HepG2 (cell line): ENCODE measurements around the gene PTGES. TPM values are rescaled to one million over a fixed set of nuclear protein-coding genes. Genes with fewer than 3 reads are reported as not detected.

Experiments
- ATAC-seq: fragments of 200-7000 bp; cut with Tn5 transposase; 3 replicates; pipeline ENCODE4 v1.9.1; 2020; ENCODE audit warnings: mild to moderate bottlenecking, moderate library complexity
- BruUV-seq: library from RNA; stranded (reverse); fragments of 400-500 nt; replicated peaks from 2 replicates; lab custom pipeline; 2021; lab: Mats Ljungman, UMichigan
- CTCF ChIA-PET: fragments of 300-600 bp; formaldehyde crosslinking; extraction: SDS; loops from one replicate; lab custom pipeline; 2021; ENCODE audit warnings: low total read pairs, inconsistent platforms, low intra/inter-chr PET ratio; lab: Yijun Ruan, JAX
- POLR2A ChIA-PET: fragments of 350-600 bp; sonication (Branson Sonifier 250); formaldehyde crosslinking; loops from one replicate; lab custom pipeline; 2020; ENCODE audit warnings: antibody characterized with exemption, inconsistent platforms; lab: Yijun Ruan, JAX
- DNase-seq: peaks from one replicate; pipeline ENCODE4 v3.0.0-alpha.2; 2015; ENCODE audit warnings: low spot score
- FAIRE-seq: peaks from 3 replicates; lab custom pipeline; 2011; peaks lifted over from hg19 to GRCh38; lab: Jason Lieb, UNC
- H2AFZ ChIP-seq: one replicate; pipeline ENCODE4 v1.6.1; 2011; ENCODE audit warnings: low read length, inconsistent platforms
- H3K27ac ChIP-seq: fragments of 300-600 bp; 3 replicates; pipeline ENCODE4 v1.8.0; 2011; ENCODE audit warnings: mixed run types, mild to moderate bottlenecking, mixed read lengths, low read length, inconsistent platforms; ENCODE audit not compliant: insufficient read depth; ENCODE audit errors: extremely low read length
- H3K27me3 ChIP-seq, 2 experiments: fragments of 200-600 bp in 1 of 2; 2 replicates in 1 of 2; 3 replicates in 1 of 2; pipeline versions ENCODE4 v1.6.0 to v1.8.0; 2011; ENCODE audit warnings: low read length in 2 of 2, mild to moderate bottlenecking in 2 of 2, moderate library complexity in 2 of 2, inconsistent platforms in 1 of 2; ENCODE audit not compliant: insufficient read depth in 2 of 2, control insufficient read depth in 1 of 2
- H3K36me3 ChIP-seq, 2 experiments: fragments of 200-600 bp in 1 of 2; replicated peaks in 1 of 2; 2 replicates in 1 of 2; 3 replicates in 1 of 2; pipeline versions ENCODE4 v1.5.1 to v1.8.0; 2011; ENCODE audit warnings: low read length in 2 of 2, inconsistent platforms in 1 of 2; ENCODE audit not compliant: insufficient read depth in 2 of 2, control insufficient read depth in 1 of 2
- H3K4me1 ChIP-seq: 2 replicates; pipeline ENCODE4 v1.5.1; 2012; ENCODE audit warnings: low read length, inconsistent platforms; ENCODE audit not compliant: insufficient read depth
- H3K4me2 ChIP-seq: 2 replicates; pipeline ENCODE4 v1.6.0; 2011; ENCODE audit warnings: low read depth, low read length, inconsistent platforms
- H3K4me3 ChIP-seq, 3 experiments: fragments of 200-600 bp in 1 of 3; sonication (generic), shearing (Covaris generic) in 1 of 3; replicated peaks in 1 of 3; 2 replicates each; pipeline ENCODE4 v1.5.1; 2011 to 2016; ENCODE audit warnings: low read length in 3 of 3, inconsistent platforms in 2 of 3, low read depth in 2 of 3, mild to moderate bottlenecking in 2 of 3, control low read depth in 1 of 3, mixed read lengths in 1 of 3; ENCODE audit not compliant: insufficient read depth in 1 of 3
- H3K79me2 ChIP-seq: one replicate; pipeline ENCODE4 v1.6.1; 2011; ENCODE audit warnings: low read length, inconsistent platforms; ENCODE audit not compliant: insufficient read depth
- H3K9ac ChIP-seq: 2 replicates; pipeline ENCODE4 v1.6.0; 2011; ENCODE audit warnings: mild to moderate bottlenecking, low read depth, low read length, inconsistent platforms; ENCODE audit not compliant: insufficient read depth
- H3K9me3 ChIP-seq: 2 replicates; pipeline ENCODE4 v1.5.1; 2012; ENCODE audit warnings: mild to moderate bottlenecking, low read length
- H4K20me1 ChIP-seq: 2 replicates; pipeline ENCODE4 v1.6.0; 2011; ENCODE audit warnings: inconsistent platforms, mild to moderate bottlenecking, low read length, moderate library complexity; ENCODE audit not compliant: insufficient read depth
- BHLHE40 ChIP-seq: IDR thresholded peaks from 2 replicates; pipeline ENCODE4 v1.6.1; 2011; ENCODE audit warnings: low read length, improper control_type of control experiment
- FIP1L1 ChIP-seq: fragments of 200-400 bp; formaldehyde crosslinking; IDR thresholded peaks from 2 replicates; pipeline ENCODE4 v1.6.1; 2018; ENCODE audit warnings: low read depth, mild to moderate bottlenecking, low read length, moderate library complexity, borderline replicate concordance; ENCODE audit not compliant: insufficient read depth
- HBP1 ChIP-seq: IDR thresholded peaks from 2 replicates; pipeline ENCODE4 v1.6.1; 2016; ENCODE audit warnings: low read depth, control low read depth
- MYPOP ChIP-seq: sonication (generic); formaldehyde crosslinking; IDR thresholded peaks from 2 replicates; pipeline ENCODE4 v1.8.1; 2023; ENCODE audit warnings: mild to moderate bottlenecking, moderate library complexity, missing genetic modification reagents
- NCOA5 ChIP-seq: sonication (generic); formaldehyde crosslinking; IDR thresholded peaks from 2 replicates; pipeline ENCODE4 v1.4.0; 2020; ENCODE audit warnings: missing genetic modification reagents
- NR2C2 ChIP-seq: sonication (generic); formaldehyde crosslinking; IDR thresholded peaks from 2 replicates; pipeline ENCODE4 v1.4.0; 2020; ENCODE audit warnings: missing genetic modification reagents, mild to moderate bottlenecking, moderate library complexity, borderline replicate concordance
- NR2F6 ChIP-seq, 2 experiments: IDR thresholded peaks; 2 replicates each; pipeline ENCODE4 v1.6.1; 2016; ENCODE audit warnings: antibody characterized with exemption in 1 of 2, mild to moderate bottlenecking in 1 of 2
- RXRA ChIP-seq: sonication (generic); formaldehyde crosslinking; IDR thresholded peaks from 2 replicates; pipeline ENCODE4 v1.5.1; 2020; ENCODE audit warnings: missing genetic modification reagents
- TFAP4 ChIP-seq: sonication (generic); IDR thresholded peaks from 2 replicates; pipeline ENCODE4 v1.6.1; 2016; ENCODE audit warnings: low read depth, borderline replicate concordance
- ZBTB10 ChIP-seq: sonication (generic); formaldehyde crosslinking; IDR thresholded peaks from 2 replicates; pipeline ENCODE4 v1.4.0; 2020; ENCODE audit warnings: missing genetic modification reagents, borderline replicate concordance
- ZNF414 ChIP-seq: sonication (generic); formaldehyde crosslinking; IDR thresholded peaks from 2 replicates; pipeline ENCODE4 v1.5.0; 2020; ENCODE audit warnings: missing genetic modification reagents
- ZNF841 ChIP-seq: sonication (generic); formaldehyde crosslinking; IDR thresholded peaks from 2 replicates; pipeline ENCODE4 v1.8.1; 2023; ENCODE audit warnings: missing genetic modification reagents, borderline replicate concordance
- WGBS: methylation state at CpG from one replicate; pipeline ENCODE4 v1.1.6; 2017; ENCODE audit warnings: low lambda C conversion rate; 5-methylcytosine and 5-hydroxymethylcytosine counted together
- in situ Hi-C: cut with HindIII; loops from 2 replicates; pipeline ENCODE4 v1.10.0; 2017; ENCODE audit warnings: low pct_unique_long_range_greater_than_20kb; ENCODE audit not compliant: extremely low pct_ligation_motif_present
- intact Hi-C: fragments of 100-400 bp; cut with micrococcal nuclease; formaldehyde crosslinking; loops from one replicate; pipeline ENCODE4 v1.10.0; 2022; ENCODE audit not compliant: unreplicated experiment
- polyA plus RNA-seq, 8 experiments: library from polyadenylated mRNA; depleted of rRNA in 3 of 8; stranded (reverse) in 7 of 8; unstranded in 1 of 8; fragments of >200 nt; fragmentation: Illumina TruSeq in 4 of 8; extraction: Trizol in 4 of 8; gene quantifications; 2 replicates each; pipeline versions ENCODE4 v1.2.1 to v1.2.3, GENCODE V29; 2011 to 2016; ENCODE audit warnings: low read depth in 4 of 8, missing spikeins in 1 of 8, mixed read lengths in 1 of 8; ENCODE audit not compliant: insufficient read depth in 1 of 8
- total RNA-seq, 5 experiments: library from RNA; depleted of rRNA; stranded (reverse); fragments of >200 nt; fragmentation: Illumina TruSeq; extraction: Trizol; gene quantifications; 2 replicates each; pipeline ENCODE4 v1.2.3, GENCODE V29; 2016; ENCODE audit warnings: low read depth in 1 of 5

PTGES gene
- total and polyA plus RNA-seq, 2 of the 13 experiments (the other 11 are each of a cell fraction or from before 2014, with no cell fraction given) = 0.07 TPM; not detected in 1

GRCh38 chr9:129774791-129775447 lies 22.1 kb upstream of the PTGES start (continued):
- TF ChIP-seq ZNF414 (CRISPR knock-in tag) = no peak
- TF ChIP-seq TFAP4 = no peak
- no peak for TF ChIP-seq ZNF841 (CRISPR knock-in tag)

- Histone ChIP-seq H3K27ac (no peak overlapping the region), H2AFZ (no peak overlapping the region), H3K9me3 (no peaks in the 10 kb centered on the region), H3K4me1 (peaks cover 25% of the 10 kb centered on the region), H3K9ac (no peak overlapping the region), H3K27me3 (peaks cover 0 to 12% of the 10 kb centered on the region in 2 experiments; a peak in 3 of 5 replicates), H4K20me1 (no peaks in the 10 kb centered on the region), H3K79me2 (no peaks in the 10 kb centered on the region), H3K36me3 (no peaks in the 10 kb centered on the region), H3K4me3 (no peak overlapping the region), H3K4me2 (peak overlapping the region; percentile 44)
- POLR2A ChIA-PET = no interaction called here
- FAIRE-seq (peak; percentile 56), ATAC-seq (peak; percentile 65), DNase-seq (peak; percentile 69)
- no TSS peak for BruUV-seq
- CTCF ChIA-PET = interaction anchor here (1.0 kb wide), 1 partner anchor 10 kb away, joined by 3 read pairs; no protein-coding TSS in a partner anchor
- in situ Hi-C loops = no loop called here
- intact Hi-C loops = no loop called here
- WGBS = 34% methylated on average over 6 of the region's 10 CpGs
- TF ChIP-seq ZBTB10 (CRISPR knock-in tag) (peak; percentile 80; the same call in 1 of the 2 replicates), MYPOP (CRISPR knock-in tag) (0 out of 2 replicates have a peak, but pooled peaks have one; percentile 26), RXRA (CRISPR knock-in tag) (peak; percentile 21; the same call in 1 of the 2 replicates), NCOA5 (no peak), NR2F6 (IDR thresholded peaks at IDR 0.05) (peak; percentile 49), NR2F6 (CRISPR knock-in tag; IDR thresholded peaks at IDR 0.05) (no peak), FIP1L1 (no peak), NR2C2 (CRISPR knock-in tag) (0 out of 2 replicates have a peak, but pooled peaks have one; percentile 3), BHLHE40 (peak; percentile 84), HBP1 (CRISPR knock-in tag) (no peak)
These were observed 20.6 kb upstream of the PTGES start for GRCh38 chr9:129773262-129774048.
